ENCODE measurements around the gene GPR162. TPM values are rescaled to one million over a fixed set of nuclear protein-coding genes. Genes with fewer than 3 reads are reported as not detected.

The GPR162 gene
- total RNA-seq, 2 experiments from 2014 or later: not detected

DNA sequence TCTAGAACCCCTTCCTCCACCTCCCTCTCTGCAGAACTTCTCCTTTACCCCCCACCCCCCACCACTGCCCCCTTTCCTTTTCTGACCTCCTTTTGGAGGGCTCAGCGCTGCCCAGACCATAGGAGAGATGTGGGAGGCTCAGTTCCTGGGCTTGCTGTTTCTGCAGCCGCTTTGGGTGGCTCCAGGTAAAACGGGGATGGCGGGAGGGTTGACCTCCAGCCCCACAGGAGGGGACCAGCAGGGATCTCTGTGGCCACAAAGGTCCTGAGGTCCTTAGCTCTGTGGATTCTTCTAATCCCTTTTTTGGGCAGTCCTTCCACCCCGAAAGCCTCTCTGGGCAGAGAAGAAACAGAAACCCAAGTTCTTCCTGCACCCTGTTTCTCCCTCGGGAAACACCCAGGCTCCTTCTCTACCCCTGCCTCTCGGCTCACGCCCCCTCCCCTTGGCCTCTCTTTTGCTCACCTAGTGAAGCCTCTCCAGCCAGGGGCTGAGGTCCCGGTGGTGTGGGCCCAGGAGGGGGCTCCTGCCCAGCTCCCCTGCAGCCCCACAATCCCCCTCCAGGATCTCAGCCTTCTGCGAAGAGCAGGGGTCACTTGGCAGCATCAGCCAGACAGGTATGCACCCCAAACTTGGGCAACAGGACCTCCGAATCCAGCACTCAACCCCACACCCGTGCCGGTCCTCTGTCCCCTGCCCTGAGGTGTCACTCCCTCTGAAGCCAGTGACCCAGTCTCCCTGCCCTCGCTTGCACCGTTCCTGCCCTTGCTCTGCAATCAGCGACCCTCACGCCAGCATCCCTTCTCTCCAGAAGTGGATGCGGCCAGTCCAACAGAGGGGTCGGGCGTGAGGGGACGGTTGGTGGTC is 48.7 kb upstream of the GPR162 start:
- no TSS peak for BruUV-seq (replicated peaks)
- Histone ChIP-seq H3K9me2 (ENCODE audit: insufficient read depth, low read length) (no peaks in the 10 kb centered on the region), H3K27ac (ENCODE audit: low read depth, low read length, poor library complexity, severe bottlenecking) (no peak overlapping the region), H3K4me1 (ENCODE audit: insufficient read depth, low read length, poor library complexity, severe bottlenecking) (peaks cover 26% of the 10 kb centered on the region), H4K20me1 (ENCODE audit: insufficient read depth, low read length) (no peaks in the 10 kb centered on the region), H3K36me3 (ENCODE audit: insufficient read depth, low read length) (no peaks in the 10 kb centered on the region), H3K79me2 (ENCODE audit: insufficient read depth, low read depth, low read length) (no peaks in the 10 kb centered on the region), H3K9me3 (ENCODE audit: low read length) (no peaks in the 10 kb centered on the region), H3K4me3 (ENCODE audit: low read depth, low read length, poor library complexity, severe bottlenecking) (no peak overlapping the region), H3K4me2 (ENCODE audit: low read length) (peak overlapping the region; percentile 11), H2AFZ (ENCODE audit: low read length) (peak overlapping the region; percentile 16; the same call in 1 of the 2 replicates)
- ChIA-PET CTCF (ENCODE audit: unreplicated experiment) (interaction anchor here (0.6 kb wide), 1 partner anchor 311 kb away, joined by 3 read pairs; no protein-coding TSS in a partner anchor), POLR2A (no interaction called here)
- no peak for TF ChIP-seq EZH2phosphoT487 (IDR thresholded peaks at IDR 0.05; ENCODE audit: borderline replicate concordance, low read depth, low read length)
- TF ChIP-seq, protein P1, sequence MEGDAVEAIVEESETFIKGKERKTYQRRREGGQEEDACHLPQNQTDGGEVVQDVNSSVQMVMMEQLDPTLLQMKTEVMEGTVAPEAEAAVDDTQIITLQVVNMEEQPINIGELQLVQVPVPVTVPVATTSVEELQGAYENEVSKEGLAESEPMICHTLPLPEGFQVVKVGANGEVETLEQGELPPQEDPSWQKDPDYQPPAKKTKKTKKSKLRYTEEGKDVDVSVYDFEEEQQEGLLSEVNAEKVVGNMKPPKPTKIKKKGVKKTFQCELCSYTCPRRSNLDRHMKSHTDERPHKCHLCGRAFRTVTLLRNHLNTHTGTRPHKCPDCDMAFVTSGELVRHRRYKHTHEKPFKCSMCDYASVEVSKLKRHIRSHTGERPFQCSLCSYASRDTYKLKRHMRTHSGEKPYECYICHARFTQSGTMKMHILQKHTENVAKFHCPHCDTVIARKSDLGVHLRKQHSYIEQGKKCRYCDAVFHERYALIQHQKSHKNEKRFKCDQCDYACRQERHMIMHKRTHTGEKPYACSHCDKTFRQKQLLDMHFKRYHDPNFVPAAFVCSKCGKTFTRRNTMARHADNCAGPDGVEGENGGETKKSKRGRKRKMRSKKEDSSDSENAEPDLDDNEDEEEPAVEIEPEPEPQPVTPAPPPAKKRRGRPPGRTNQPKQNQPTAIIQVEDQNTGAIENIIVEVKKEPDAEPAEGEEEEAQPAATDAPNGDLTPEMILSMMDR (conservative IDR thresholded peaks at IDR 0.05; ENCODE audit: low read length): no peak
- DNase-seq (ENCODE audit: low spot score): no peak
- intact Hi-C loops (cut with micrococcal nuclease; ENCODE audit: unreplicated experiment): no loop called here

DNA sequence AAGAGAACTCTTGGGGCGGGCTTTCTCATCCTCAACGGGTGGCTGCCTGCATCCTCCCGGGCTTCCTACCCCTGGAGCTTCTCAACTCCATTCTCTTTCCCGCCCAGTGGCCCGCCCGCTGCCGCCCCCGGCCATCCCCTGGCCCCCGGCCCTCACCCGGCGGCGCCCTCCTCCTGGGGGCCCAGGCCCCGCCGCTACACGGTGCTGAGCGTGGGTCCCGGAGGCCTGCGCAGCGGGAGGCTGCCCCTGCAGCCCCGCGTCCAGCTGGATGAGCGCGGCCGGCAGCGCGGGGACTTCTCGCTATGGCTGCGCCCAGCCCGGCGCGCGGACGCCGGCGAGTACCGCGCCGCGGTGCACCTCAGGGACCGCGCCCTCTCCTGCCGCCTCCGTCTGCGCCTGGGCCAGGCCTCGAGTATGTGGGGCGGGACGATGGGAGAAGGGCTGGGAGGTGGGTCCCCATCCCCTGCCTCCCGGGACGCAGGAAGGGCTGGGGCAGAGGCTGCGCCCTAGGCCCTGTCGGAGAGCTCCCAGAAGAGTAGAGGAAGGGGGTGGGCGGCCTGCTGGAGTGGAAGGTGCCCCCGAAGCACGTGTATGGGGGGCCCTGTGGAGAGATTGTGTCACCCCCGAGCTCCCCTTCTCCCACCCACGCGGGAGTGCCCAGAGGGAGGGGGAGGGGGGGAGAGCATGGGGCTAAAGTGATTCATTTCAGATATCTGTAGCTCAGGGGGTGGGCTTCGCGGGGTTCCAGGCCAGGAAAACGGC is 47.9 kb upstream of the GPR162 start:
- Histone ChIP-seq H3K4me3 (ENCODE audit: low read depth, low read length, poor library complexity, severe bottlenecking) (no peak overlapping the region), H3K4me2 (ENCODE audit: low read length) (no peak overlapping the region), H3K4me1 (ENCODE audit: insufficient read depth, low read length, poor library complexity, severe bottlenecking) (peaks cover 34% of the 10 kb centered on the region), H2AFZ (ENCODE audit: low read length) (no peak overlapping the region), H3K36me3 (ENCODE audit: insufficient read depth, low read length) (no peaks in the 10 kb centered on the region), H3K9me2 (ENCODE audit: insufficient read depth, low read length) (no peaks in the 10 kb centered on the region), H3K27ac (ENCODE audit: low read depth, low read length, poor library complexity, severe bottlenecking) (no peak overlapping the region), H3K9me3 (ENCODE audit: low read length) (no peaks in the 10 kb centered on the region), H3K79me2 (ENCODE audit: insufficient read depth, low read depth, low read length) (no peaks in the 10 kb centered on the region), H4K20me1 (ENCODE audit: insufficient read depth, low read length) (no peaks in the 10 kb centered on the region)
- ChIA-PET POLR2A (interaction anchor here (0.5 kb wide), 1 partner anchor 1197 kb away, joined by 3 read pairs; no protein-coding TSS in a partner anchor), CTCF (ENCODE audit: unreplicated experiment) (interaction anchor here (0.6 kb wide), 1 partner anchor 21 kb away, joined by 3 read pairs; no protein-coding TSS in a partner anchor)
- no peak for TF ChIP-seq EZH2phosphoT487 (IDR thresholded peaks at IDR 0.05; ENCODE audit: borderline replicate concordance, low read depth, low read length)
- TF ChIP-seq, protein P1 (conservative IDR thresholded peaks at IDR 0.05; ENCODE audit: low read length): no peak
- DNase-seq (ENCODE audit: low spot score): no peak
- intact Hi-C loops (cut with micrococcal nuclease; ENCODE audit: unreplicated experiment): no loop called here
- no TSS peak for BruUV-seq (replicated peaks)
